Central memory CD4-positive, alpha-beta T cell (primary cell): ENCODE results near the gene C3orf20.

Experiments
- DNase-seq: peaks from one replicate; pipeline ENCODE4 v3.0.0; 2022

Gene C3orf20

DNA sequence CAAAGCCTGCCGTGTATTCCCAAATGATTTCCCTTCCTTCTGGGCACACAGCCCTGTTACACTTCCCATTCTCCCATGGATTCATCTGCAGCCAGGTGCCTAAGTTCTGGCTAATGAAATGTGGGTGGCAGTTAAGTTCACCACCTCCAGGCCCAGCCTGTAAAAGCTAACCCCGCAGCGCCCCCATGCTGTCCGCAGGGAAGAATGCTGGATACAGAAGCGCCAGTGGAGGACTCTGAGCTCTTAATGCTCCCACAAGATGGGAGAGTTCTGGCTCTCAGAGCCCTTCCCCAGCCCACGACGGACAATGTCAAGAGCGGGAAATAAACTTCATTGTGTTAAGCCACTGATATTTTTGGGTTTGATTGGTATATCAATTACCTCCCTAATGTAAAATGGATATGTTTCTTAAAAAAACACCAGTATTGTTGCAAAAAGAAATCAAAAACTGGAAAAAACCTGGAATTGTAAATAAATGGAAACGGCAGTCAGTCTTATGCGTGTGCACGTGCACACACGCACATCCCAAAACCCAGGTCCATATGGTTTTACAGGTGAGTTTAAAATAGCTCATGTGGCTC is 106.1 kb downstream of the C3orf20 start:
- DNase-seq, result no peak

DNA sequence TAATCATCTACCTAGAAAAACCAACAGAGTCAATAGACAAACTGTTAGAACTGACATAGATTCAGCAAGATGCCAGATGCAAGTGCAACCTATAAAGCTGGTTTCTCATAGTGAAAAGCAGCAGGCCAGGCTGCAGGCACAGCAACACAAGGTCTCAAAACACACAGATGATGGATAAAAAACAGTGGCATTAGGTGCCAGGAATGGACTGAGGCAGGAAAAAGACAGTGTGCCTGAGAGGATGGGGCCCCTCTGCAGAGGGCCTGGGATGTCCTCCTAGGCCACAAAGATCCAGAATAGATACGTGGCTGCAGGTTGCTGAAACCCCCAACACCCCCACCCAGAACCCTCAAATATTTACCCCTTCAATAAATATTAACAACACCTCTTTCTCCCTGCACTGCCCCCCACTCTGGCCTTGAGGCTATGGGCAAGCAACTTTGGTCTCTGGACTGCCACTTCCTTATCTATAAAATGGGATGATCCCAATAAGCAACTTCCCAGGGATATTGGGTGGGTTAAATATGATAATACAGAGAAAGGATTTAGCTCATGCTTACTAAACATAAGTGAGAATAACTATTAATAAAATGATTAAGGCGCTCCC is 108.6 kb downstream of the C3orf20 start:
- DNase-seq, result no peak

DNA sequence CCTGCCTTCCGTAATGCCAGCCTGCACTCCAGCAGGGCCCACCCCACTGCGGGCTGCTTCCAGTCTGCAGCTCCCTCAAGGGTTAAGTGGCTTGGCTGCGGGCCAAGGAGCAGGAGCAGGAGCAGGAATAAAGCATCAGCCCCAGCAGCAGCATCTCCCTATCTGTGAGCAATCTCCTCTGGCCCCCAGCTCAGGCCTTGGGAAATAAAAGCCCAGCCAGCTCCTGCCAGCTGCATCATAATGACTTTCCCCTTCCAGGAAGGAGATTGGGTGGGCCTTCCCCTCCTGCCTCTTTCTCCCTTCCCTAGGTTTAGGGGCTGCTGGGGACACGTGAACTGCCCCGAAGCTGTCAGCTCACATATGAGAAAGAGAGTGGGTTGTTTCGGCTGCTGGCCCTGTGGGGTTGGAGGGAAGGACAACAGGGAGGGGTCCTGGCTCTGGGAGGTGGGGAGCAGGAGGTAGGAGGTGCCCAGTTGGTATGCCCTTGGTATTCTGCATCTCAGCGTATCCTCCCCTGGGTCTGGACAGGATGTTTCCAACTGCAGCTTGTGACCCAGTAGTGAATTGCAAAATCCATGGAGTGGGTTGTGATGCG is 109.2 kb downstream of the C3orf20 start:
- DNase-seq, result no peak

DNA sequence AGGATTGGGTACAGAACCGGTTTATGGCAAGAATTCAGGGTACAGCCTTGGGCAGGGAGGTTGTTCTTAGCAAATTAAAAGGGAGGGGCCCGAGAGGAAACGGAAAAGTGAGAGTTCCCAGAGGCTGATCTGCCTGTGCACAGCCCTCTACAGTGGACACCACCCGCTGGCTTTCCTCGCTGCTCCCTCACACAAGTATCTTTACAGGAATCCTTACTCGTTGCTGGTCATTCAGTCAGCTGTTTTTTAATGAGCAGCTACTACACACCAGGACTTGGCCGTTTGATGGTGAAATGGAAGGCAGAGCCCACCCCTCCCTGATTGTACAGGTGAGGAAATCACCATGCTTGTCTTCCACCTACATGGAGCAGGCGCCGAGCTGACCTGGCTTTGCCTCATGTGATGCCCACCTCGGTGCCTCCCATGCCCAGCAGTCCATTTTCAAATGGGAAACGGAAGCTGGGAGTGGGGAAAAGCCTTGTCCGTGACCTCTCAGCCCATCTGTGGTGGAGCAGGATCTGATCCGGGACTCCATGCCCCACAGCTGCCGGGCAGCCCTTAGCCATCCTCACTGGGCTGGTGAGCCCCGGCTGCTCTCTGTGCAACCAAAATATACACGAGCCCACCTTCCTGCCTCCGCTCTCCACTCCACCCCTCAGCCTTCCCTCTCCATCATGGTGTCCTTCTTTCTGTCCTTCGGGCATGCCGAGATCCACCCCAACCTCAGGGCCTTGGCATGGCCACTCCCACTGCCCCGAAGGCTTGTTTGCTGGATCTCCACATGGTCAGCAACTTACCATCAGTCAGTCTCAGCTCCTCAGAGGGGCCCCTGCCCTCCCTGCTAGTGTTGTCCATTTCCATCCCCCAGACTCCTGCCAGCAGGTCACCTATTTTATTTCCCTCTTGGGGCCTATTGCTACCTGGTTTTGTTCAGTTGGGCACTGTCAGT is 110.5 kb downstream of the C3orf20 start:
- DNase-seq, result no peak

DNA sequence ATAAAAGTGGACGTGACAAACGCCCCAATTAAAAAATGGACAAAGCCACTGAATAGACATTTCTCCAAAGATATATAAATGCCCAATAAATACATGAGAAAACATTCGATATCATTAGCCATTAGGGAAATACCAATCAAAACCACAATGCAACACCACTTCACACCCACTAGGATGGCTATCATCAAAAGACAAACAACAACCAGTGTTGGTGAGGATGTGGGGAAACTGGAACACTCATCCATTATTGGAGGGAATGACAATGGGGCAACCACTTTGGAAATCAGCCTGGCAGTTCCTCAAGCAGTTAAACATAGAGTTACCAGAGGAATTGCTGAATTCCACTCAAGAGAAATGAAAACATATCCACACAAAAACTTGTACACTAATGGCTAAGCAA is 111.4 kb downstream of the C3orf20 start:
- no peak for DNase-seq

DNA sequence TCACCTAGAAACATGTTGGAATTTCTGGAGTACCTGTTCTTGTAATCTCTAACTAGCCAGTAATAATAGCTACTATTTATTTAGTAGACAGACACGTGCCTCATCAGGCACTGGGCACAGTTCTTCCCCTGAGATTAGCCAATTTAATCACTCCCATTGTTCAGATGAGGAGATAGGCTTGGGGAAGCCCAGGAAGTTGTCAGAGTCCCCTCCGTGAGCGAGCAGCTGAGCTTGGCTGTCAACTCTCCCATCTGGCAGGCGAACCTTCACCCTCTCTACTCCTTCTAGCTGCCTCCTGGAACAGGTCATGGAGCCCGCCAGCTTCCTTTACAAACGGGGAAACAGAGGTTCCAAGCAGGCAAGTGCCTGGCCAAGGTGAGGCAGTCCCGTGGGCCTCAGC is 112.7 kb downstream of the C3orf20 start:
- DNase-seq, result no peak

DNA sequence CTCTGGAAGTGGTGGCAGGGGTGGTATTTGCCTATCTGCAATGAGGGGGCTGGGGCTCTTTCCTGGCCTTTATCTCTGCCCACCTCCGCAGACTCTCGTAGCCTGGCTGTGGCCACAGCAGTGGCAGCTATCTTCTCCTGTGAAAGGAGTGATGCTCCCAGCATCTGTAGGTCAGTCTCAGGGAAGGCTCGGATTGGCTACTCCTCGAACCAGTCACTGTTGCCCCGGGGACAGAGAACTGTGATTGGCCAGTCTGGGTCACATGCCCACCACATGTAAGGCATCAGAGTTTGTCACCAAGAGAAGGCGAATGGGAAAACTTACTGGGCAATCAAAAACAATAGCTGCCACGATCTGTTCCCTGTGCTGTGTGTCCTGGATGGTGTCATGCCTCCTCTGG is 113.7 kb downstream of the C3orf20 start:
- DNase-seq, result no peak

DNA sequence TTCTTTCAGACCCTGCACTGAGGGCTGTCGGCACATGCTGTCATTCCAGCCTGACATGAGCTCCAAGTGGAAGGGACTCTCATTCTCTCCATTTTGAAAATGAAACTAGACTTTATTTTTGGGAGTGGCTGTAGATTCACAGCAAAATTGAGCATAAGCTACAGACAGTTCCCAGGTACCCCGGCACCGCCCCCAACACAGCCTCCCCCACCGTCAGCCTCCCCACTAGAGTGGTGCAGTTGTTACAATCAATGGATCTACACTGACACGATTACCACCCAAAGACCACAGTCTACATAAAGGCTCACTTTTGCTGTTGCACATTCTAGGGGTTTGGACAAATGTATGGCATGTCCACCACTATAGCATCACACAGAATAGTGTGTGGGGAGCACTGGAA is 114.3 kb downstream of the C3orf20 start:
- no peak for DNase-seq

DNA sequence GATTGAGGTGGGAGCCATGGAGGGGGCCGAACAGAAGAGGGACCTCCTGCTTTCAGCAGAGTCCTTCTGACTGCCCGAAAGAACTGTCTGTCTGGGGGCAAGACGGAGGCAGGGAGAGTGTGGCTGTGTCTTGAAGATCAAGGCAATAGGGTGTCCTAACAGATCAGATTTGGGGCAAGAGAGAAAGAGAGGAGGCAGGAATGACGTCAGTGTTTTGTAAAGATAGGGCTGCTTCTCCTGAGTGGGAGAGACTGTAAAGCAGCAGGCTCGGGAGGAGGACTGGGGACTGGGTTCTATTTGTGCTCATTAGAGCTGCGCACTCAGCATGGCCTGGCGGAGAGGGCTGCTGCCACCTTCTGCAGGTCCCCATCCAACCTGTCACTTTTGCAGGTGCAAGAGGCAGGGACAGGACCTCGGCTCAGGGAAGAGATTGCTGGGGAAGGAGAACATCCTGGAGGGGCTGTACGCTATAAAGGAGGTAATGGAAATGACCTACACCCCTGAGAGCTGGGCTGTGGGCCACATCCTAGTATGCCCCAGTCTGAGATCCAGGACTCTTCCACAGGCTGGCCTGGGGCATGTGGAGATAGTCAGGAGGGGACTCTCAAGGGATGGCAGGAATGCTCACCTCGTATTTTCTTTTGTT is 114.8 kb downstream of the C3orf20 start:
- DNase-seq, result no peak

DNA sequence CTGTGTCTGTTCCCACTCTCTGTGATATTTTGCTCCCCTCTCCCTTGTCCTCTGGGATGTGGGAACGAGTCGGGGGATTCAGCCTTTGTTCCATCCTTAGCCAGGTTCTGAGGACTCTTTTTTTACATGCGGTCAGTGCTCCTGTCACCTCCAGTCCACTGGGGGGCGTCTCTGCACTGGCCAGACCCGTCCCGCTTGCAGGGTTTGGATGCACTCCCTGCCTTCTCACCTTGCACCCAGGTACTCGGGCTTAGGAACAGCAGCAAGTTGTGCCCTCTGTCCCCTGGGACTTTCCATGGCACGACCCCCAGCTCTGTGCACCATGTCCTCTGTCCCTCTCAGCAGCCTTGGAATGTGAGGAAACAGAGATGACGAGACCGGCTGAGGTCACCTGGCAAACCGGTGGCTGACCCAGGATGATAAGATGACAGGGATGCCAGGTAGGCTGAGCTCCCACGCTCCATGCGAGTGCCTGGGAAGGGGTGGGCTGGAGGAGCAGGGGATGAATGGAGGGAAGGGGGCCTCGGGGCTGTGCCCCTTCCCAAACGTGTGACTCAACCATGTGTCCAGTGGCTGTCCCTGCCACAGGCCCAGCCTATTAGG is 116.5 kb downstream of the C3orf20 start:
- DNase-seq, result peak; percentile 35

DNA sequence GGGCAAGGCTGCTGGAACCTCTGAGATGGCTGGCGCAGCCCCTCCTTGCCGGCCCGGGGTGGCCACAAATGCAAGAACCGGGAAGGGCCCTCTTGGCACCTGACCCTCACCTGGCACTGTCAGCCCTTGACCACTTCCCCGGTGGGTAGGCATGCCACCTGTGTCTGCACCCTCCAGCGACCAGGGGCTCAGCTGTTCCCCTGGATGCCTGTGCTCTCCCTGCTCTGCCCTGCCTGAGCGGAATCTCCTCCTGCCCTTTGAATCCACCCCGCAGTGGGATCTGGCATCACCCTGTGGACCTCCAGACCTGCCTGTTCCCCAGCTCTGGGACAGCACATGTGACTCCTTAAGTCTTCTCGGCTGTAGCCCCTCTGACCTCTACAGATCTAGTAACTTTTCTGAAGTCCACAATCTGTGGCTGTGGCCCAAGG is 117.8 kb downstream of the C3orf20 start:
- no peak for DNase-seq

DNA sequence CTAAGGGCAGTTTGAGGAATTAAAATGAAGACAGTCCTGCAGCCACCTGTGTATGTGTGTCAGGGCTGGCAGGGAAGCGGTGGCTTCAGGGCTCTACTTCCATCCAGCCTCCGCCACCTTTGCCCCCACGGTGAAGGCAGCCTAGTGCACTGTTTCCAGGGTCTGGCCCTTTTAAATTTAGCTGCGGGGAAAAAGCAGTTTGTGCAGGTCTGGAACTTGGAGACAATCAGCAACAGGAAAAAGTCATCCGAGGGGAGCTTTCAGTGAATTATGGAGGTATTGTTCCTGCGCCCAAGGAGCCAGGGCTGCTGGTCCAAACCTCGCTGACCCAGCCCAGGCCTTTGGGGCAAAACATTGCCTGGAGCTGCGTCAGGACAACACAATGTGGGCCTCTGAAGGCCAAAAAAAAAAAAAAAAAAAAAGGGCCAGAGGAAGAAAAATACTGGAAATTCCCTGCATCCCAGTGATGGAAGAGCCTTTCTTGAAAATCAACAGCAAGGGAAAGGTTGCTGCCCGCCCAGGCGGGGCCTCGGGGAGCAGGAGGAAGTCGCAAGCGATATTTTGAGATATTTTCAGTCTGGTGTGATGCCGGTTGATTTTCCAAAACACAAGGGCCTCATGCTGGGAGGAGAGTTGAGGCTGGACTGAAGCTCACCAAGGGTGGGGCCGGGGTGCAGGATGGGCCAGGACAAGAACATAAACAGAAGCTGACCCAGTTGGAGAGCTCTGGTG is 118.4 kb downstream of the C3orf20 start:
- no peak for DNase-seq

DNA sequence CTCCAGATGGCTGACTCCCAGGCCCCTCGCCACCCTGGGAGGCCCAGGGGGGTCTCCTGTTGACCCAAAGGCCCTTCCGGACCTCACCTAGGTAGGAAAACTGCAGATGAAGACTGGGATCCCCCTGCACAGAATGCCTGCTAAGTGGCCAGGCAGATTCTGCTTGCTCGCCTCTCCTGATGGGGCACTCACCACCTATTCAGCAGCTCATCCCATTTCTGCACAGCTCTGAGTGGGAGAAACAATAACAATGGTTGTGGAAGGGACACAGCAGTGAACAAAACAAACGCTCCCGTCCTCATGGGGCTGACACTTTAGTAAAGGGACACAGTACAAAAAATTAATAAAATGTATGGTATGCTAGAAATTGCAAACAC is 118.9 kb downstream of the C3orf20 start:
- DNase-seq, result no peak

DNA sequence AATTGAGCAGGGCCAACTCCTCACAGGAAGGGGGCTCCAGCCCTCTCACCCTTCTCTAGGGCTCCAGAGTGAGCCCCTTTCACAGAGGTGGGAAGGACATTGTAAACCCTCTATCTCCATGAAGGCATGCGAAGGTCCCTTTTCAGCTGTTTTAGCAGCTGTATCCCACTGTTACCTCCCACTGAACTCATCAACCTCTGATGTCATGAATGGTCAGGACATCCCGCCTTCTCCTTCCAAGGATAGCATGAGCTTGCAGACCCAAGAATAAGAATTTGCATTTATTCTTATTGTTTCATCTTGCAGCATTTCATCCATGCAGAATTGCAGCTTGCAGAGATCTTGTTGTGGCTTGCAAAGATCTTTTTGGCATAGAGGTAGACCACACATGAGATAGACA is 119.5 kb downstream of the C3orf20 start:
- DNase-seq, result no peak

DNA sequence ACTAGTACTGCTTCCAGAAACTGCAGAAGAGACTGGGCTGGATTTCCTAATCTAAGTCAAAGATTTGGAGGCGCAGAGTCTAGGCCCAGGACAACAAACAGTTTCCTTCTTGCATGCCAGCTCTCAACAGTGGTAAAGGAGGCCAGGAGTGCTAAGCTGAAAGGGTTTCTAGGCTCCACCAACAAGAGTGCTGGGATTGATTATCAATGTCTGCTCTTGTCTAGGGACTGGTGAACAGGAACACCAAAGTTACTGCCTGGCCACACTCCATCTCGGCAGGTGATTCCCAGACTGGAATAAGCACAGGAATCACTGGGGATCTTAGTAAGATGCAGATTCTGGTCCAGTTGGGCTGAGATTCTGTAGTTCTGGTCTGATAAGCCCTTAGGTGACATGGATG is 121.1 kb downstream of the C3orf20 start:
- DNase-seq, result no peak

DNA sequence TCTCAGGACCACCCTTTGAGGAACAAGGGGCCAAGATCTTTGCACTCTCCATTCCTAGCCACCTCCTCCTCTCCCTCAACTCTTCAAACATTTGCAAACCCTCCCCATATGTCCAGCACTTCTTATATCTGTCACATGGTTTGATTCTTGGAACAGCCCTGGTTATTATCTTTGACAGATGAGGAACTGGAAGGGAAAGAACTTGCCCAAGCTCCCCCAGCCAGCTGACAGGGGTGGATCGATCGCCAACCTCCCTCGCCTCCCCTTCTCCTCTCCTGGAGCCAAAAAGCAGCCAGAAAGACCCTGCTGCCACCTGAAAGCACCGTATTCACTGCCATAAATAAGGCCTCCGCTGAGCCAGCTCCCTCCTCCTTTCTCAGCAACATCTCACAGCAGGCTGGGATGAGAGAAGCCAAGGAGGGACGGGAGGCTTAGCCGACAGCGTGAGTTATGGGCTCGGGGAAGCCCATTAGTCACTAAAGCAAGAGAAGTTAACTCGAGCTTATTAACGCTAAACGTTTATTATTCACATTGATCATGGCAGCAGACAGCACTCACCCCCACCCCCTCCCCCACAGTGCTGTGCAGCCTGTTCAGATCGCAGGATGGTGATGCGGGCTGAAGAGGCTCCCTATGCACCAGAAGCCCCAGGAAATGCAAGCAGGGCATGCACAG is 121.6 kb downstream of the C3orf20 start:
- DNase-seq, result no peak

DNA sequence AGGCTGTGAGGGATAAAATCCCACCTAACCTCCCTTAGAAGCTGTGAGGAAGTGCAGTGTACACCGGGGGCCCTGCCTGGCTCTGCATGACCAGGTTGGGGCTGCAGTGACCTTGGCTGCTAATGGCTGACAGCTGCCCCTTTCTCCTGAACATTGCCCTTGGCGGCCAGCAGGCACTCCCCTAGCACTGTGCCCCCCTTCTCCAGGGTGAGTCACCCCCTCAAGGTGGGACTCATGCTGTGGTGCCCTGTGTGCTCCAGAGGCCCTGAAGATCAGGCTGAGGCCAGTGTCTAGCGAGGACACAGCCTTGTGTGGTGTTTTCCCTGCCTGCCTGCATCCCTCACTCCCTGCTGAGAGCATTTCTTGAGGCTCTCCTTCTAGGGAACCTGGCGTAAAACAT is 122.8 kb downstream of the C3orf20 start:
- DNase-seq, result no peak

DNA sequence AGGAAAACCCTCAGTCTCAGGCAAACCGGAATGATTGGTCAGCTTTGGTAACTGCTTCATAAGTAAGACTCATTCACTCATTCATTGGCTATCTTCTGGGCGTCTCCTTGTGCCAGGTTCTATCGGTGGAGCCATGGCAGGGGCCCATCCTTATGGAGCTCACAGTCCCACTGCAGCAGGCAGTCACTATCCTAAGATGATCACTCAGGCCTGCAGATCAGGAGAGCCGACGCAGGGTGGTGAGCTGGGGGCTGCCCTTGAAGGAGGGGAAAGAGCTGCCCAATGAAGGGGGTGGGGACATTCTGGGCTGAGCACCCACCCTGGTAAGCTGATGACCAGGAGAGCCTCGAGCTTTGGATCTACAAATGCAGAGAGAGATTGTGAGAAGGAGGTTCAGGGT is 123.3 kb downstream of the C3orf20 start:
- DNase-seq, result no peak

DNA sequence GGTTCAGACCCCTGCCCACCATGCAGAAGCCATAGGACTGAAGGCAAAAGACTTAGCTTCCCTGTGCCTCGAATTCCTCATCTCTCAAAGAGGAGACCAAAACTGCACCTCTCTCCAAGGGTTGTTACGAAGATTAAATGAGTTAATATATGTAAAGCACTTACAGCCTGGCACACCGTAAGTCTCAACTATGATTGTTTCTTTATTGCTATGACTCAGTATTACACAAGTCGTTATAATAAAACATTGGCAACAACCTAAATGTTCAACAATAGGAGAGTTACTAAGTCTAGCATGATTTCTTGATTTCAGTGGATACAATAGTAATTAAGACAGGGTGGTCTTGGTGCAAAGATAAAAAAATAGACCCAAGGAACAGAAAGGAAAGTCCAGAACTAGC is 124.2 kb downstream of the C3orf20 start:
- no peak for DNase-seq

DNA sequence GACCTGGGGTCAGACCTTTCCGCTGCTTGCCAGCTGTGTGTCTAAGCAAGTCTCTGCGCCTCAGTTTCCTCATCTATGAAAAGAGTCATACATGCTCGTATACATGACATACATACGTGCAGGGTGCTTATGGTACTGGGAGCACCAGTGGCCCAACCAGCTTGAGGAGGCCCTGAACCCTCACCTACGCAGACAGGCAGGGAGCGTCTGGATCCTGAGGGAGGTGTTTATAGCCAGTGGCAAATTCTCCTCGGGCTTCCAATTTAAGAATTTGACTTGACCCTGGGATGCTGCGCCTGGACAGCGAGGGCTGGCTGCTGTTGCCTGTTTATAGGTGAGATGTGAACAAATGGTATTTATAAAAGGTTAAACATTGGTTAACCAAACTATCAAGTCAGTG is 126.1 kb downstream of the C3orf20 start:
- no peak for DNase-seq

DNA sequence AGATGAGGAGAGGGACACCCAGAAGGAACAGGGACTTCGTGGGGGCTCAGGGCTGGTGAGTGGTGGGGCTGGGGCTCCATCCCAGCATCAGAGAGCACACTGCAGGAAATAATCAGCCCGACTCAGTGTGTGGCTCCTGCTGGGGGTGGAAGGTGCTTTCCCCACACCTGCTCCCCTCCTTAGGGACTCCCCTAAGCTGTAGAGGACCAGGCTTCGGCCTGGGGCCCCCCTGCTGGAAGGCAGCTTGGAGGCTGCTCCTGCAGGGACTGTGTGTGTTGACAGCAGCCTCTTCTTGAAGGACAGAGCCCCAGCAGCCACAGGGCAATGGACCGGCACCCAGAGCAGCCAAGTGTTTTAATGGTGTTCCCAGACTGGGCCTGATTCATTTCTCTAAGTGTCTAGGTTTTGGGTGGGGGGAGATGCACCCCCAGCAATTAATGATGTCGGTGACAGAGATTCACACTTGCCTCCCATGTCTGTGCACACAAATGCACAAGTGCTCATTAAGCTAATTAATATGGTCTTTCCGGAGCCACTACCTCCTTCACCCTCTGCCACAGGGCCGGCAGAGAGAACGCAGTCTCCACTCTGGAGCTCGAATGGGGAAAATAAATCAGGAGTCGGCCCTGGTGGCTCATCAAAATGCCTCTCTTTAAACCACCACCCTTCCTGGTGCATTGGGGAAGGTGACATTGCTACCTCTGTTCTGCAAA is 126.9 kb downstream of the C3orf20 start:
- DNase-seq, result no peak
